ENCODE data around the gene KIN.
"Not testable (repeated sequence)": the region's sequence is repeated elsewhere in the genome, so short reads cannot be mapped to it uniquely, and the experiment has no call there.

KIN gene

GRCh38 chr10:7817576-7817975, 29.8 kb upstream of the KIN start:
- POLR2A ChIA-PET = interaction anchor here (0.7 to 6.0 kb wide), 14 partner anchors 8 to 302 kb away, joined by 3 to 36 read pairs (median 4); partner anchors contain the start of genes ATP5F1C and KIN
- CTCF ChIA-PET = interaction anchor here (0.6 kb wide), 1 partner anchor 698 kb away, joined by 3 read pairs; no protein-coding TSS in a partner anchor
- no peak for TF ChIP-seq CTBP1 (IDR thresholded peaks at IDR 0.05; ENCODE audit: borderline replicate concordance)
- TF ChIP-seq LEF1 (IDR thresholded peaks at IDR 0.05; ENCODE audit: borderline replicate concordance) = no peak
- TF ChIP-seq SUZ12 (IDR thresholded peaks at IDR 0.05) = no peak
- no peak for TF ChIP-seq L3MBTL2 (conservative IDR thresholded peaks at IDR 0.05)
- TF ChIP-seq ZNF384 (IDR thresholded peaks at IDR 0.05) = no peak
- TF ChIP-seq FOXA1 (IDR thresholded peaks at IDR 0.05) = no peak
- no peak for TF ChIP-seq ARNT (IDR thresholded peaks at IDR 0.05)
- TF ChIP-seq FOXM1 (IDR thresholded peaks at IDR 0.05; ENCODE audit: borderline replicate concordance) = no peak
- TF ChIP-seq PKNOX1 (IDR thresholded peaks at IDR 0.05) = no peak
- TF ChIP-seq ELF4 (IDR thresholded peaks at IDR 0.05) = no peak
- TF ChIP-seq NFRKB (IDR thresholded peaks at IDR 0.05) = no peak
- no peak for TF ChIP-seq FOXK2 (IDR thresholded peaks at IDR 0.05)
- no peak for TF ChIP-seq TARDBP (IDR thresholded peaks at IDR 0.05)
- no peak for TF ChIP-seq SP1 (IDR thresholded peaks at IDR 0.05)
- no peak for DNase-seq (ENCODE audit: extremely low spot score)

- POLR2A ChIA-PET = interaction anchor here (2.7 kb wide), 1 partner anchor 26 kb away, joined by 12 read pairs; the partner anchor contains the start of genes ATP5F1C and KIN
- DNase-seq (ENCODE audit: extremely low spot score) = no peak
- TF ChIP-seq SUZ12 (IDR thresholded peaks at IDR 0.05) (no peak), PKNOX1 (IDR thresholded peaks at IDR 0.05) (no peak), TARDBP (IDR thresholded peaks at IDR 0.05) (no peak), L3MBTL2 (conservative IDR thresholded peaks at IDR 0.05) (no peak), HDGF (IDR thresholded peaks at IDR 0.05; ENCODE audit: borderline replicate concordance) (no peak), ZNF384 (IDR thresholded peaks at IDR 0.05) (no peak), CTBP1 (IDR thresholded peaks at IDR 0.05; ENCODE audit: borderline replicate concordance) (no peak), FOXM1 (IDR thresholded peaks at IDR 0.05; ENCODE audit: borderline replicate concordance) (no peak)
- CTCF ChIA-PET = no interaction called here
Observed at GRCh38 chr10:7813481-7813880, 25.7 kb upstream of the KIN start.

GRCh38 chr10:7811743-7812142, 23.9 kb upstream of the KIN start:
- POLR2A ChIA-PET = not testable (repeated sequence)
- CTCF ChIA-PET = interaction anchor here (0.7 kb wide), 1 partner anchor 124 kb away, joined by 5 read pairs; no protein-coding TSS in a partner anchor

GRCh38 chr10:7811000-7811399, 23.2 kb upstream of the KIN start:
- ChIA-PET CTCF (interaction anchor here (0.7 kb wide), 1 partner anchor 123 kb away, joined by 5 read pairs; no protein-coding TSS in a partner anchor), POLR2A (no interaction called here)
- DNase-seq (ENCODE audit: extremely low spot score) = no peak
- TF ChIP-seq L3MBTL2 (conservative IDR thresholded peaks at IDR 0.05) (no peak), PKNOX1 (IDR thresholded peaks at IDR 0.05) (no peak), FOXM1 (IDR thresholded peaks at IDR 0.05; ENCODE audit: borderline replicate concordance) (no peak), ELF4 (IDR thresholded peaks at IDR 0.05) (no peak), SUZ12 (IDR thresholded peaks at IDR 0.05) (no peak), TARDBP (IDR thresholded peaks at IDR 0.05) (no peak), LEF1 (IDR thresholded peaks at IDR 0.05; ENCODE audit: borderline replicate concordance) (no peak), SP1 (IDR thresholded peaks at IDR 0.05) (no peak), FOXK2 (IDR thresholded peaks at IDR 0.05) (no peak), ARNT (IDR thresholded peaks at IDR 0.05) (no peak), ZNF384 (IDR thresholded peaks at IDR 0.05) (no peak)

More at GRCh38 chr10:7811743-7812142, 23.9 kb upstream of the KIN start:
- DNase-seq (ENCODE audit: extremely low spot score) = not testable (repeated sequence)

- ChIA-PET CTCF (no interaction called here), POLR2A (interaction anchor here (2.9 kb wide), 1 partner anchor 22 kb away, joined by 13 read pairs; the partner anchor contains the start of genes ATP5F1C and KIN)
- no peak for DNase-seq (ENCODE audit: extremely low spot score)
- TF ChIP-seq SP1 (IDR thresholded peaks at IDR 0.05) (no peak), SUZ12 (IDR thresholded peaks at IDR 0.05) (no peak)
Observed at GRCh38 chr10:7810443-7810842, 22.6 kb upstream of the KIN start.

GRCh38 chr10:7808686-7809267, 21.0 kb upstream of the KIN start:
- DNase-seq (ENCODE audit: extremely low spot score) = no peak
- CTCF ChIA-PET = no interaction called here
- POLR2A ChIA-PET = interaction anchor here (2.3 to 2.9 kb wide), 2 partner anchors 10 to 21 kb away, joined by 13 to 17 read pairs; partner anchors contain the start of genes ATP5F1C, KIN and TAF3
- no peak for TF ChIP-seq FOXM1 (IDR thresholded peaks at IDR 0.05; ENCODE audit: borderline replicate concordance)
- TF ChIP-seq BHLHE40 (IDR thresholded peaks at IDR 0.05; ENCODE audit: borderline replicate concordance) = no peak
- no peak for TF ChIP-seq CTBP1 (IDR thresholded peaks at IDR 0.05; ENCODE audit: borderline replicate concordance)
- no peak for TF ChIP-seq ARNT (IDR thresholded peaks at IDR 0.05)
- TF ChIP-seq ELF4 (IDR thresholded peaks at IDR 0.05) = no peak
- no peak for TF ChIP-seq LEF1 (IDR thresholded peaks at IDR 0.05; ENCODE audit: borderline replicate concordance)

- TF ChIP-seq FOXK2 (IDR thresholded peaks at IDR 0.05) (no peak), FOXA1 (IDR thresholded peaks at IDR 0.05) (no peak), SUZ12 (IDR thresholded peaks at IDR 0.05) (no peak), NFRKB (IDR thresholded peaks at IDR 0.05) (no peak), L3MBTL2 (conservative IDR thresholded peaks at IDR 0.05) (no peak), FOXM1 (IDR thresholded peaks at IDR 0.05; ENCODE audit: borderline replicate concordance) (no peak), ZNF384 (IDR thresholded peaks at IDR 0.05) (no peak), HDGF (IDR thresholded peaks at IDR 0.05; ENCODE audit: borderline replicate concordance) (no peak), SP1 (IDR thresholded peaks at IDR 0.05) (no peak), TARDBP (IDR thresholded peaks at IDR 0.05) (no peak), BHLHE40 (IDR thresholded peaks at IDR 0.05; ENCODE audit: borderline replicate concordance) (no peak)
- no peak for DNase-seq (ENCODE audit: extremely low spot score)
- CTCF ChIA-PET = no interaction called here
- POLR2A ChIA-PET = interaction anchor here (2.0 kb wide), 1 partner anchor 13 kb away, joined by 5 read pairs; the partner anchor contains the start of gene TAF3
Observed at GRCh38 chr10:7804741-7805140, 16.9 kb upstream of the KIN start.
